HepG2 (cell line): Measurements from ENCODE around the gene ZNF575. TPM values are rescaled to one million over a fixed set of nuclear protein-coding genes. Genes with fewer than 3 reads are reported as not detected.

Experiments
- BHLHE40 ChIP-seq: IDR thresholded peaks from 2 replicates; pipeline ENCODE4 v1.6.1; 2011; ENCODE audit warnings: low read length, improper control_type of control experiment
- CEBPB ChIP-seq: IDR thresholded peaks from 2 replicates; pipeline ENCODE4 v1.6.1; 2011; ENCODE audit warnings: low read depth, low read length, improper control_type of control experiment, borderline replicate concordance
- HOXA9 ChIP-seq: sonication (generic); formaldehyde crosslinking; IDR thresholded peaks from 2 replicates; pipeline ENCODE4 v1.8.1; 2022; ENCODE audit warnings: missing genetic modification reagents, mild to moderate bottlenecking, moderate library complexity, borderline replicate concordance
- KDM2A ChIP-seq: sonication (generic); formaldehyde crosslinking; IDR thresholded peaks from 2 replicates; pipeline ENCODE4 v1.4.0; 2020; ENCODE audit warnings: low read depth, missing genetic modification reagents, borderline replicate concordance
- NR2F1 ChIP-seq, 2 experiments: fragments of 450-650 bp in 1 of 2; formaldehyde crosslinking in 1 of 2; IDR thresholded peaks; 2 replicates each; pipeline versions ENCODE4 v1.5.0 to v1.6.1; 2016 to 2020; ENCODE audit warnings: mild to moderate bottlenecking in 1 of 2, missing compliant biosample characterization in 1 of 2, missing genetic modification reagents in 1 of 2, moderate library complexity in 1 of 2
- REL ChIP-seq: sonication (generic); formaldehyde crosslinking; conservative IDR thresholded peaks from 2 replicates; pipeline ENCODE4 v1.8.0; 2022; ENCODE audit warnings: mild to moderate bottlenecking, missing genetic modification reagents, moderate library complexity
- SMAD9 ChIP-seq: sonication (generic); formaldehyde crosslinking; IDR thresholded peaks from 2 replicates; pipeline ENCODE4 v1.5.1; 2020; ENCODE audit warnings: mild to moderate bottlenecking, missing genetic modification reagents
- SNAPC2 ChIP-seq: sonication (generic); formaldehyde crosslinking; IDR thresholded peaks from 2 replicates; pipeline ENCODE4 v1.8.1; 2022; ENCODE audit warnings: mild to moderate bottlenecking, missing genetic modification reagents
- ZFP1 ChIP-seq: IDR thresholded peaks from 2 replicates; pipeline ENCODE4 v1.6.1; 2016
- ZFP62 ChIP-seq: sonication (generic); formaldehyde crosslinking; IDR thresholded peaks from 2 replicates; pipeline ENCODE4 v1.4.0; 2020; ENCODE audit warnings: missing genetic modification reagents
- ZNF136 ChIP-seq: sonication (generic); formaldehyde crosslinking; IDR thresholded peaks from 2 replicates; pipeline ENCODE4 v1.8.1; 2022; ENCODE audit warnings: low read depth, mild to moderate bottlenecking, moderate library complexity, missing genetic modification reagents
- ZNF224 ChIP-seq: sonication (generic); formaldehyde crosslinking; IDR thresholded peaks from 2 replicates; pipeline ENCODE4 v1.5.0; 2020; ENCODE audit warnings: mild to moderate bottlenecking, missing genetic modification reagents
- ZNF788 ChIP-seq: sonication (generic); formaldehyde crosslinking; IDR thresholded peaks from 2 replicates; pipeline ENCODE4 v1.5.0; 2020; ENCODE audit warnings: mild to moderate bottlenecking, missing genetic modification reagents, borderline replicate concordance
- polyA plus RNA-seq, 8 experiments: library from polyadenylated mRNA; depleted of rRNA in 3 of 8; stranded (reverse) in 7 of 8; unstranded in 1 of 8; fragments of >200 nt; fragmentation: Illumina TruSeq in 4 of 8; extraction: Trizol in 4 of 8; gene quantifications; 2 replicates each; pipeline versions ENCODE4 v1.2.1 to v1.2.3, GENCODE V29; 2011 to 2016; ENCODE audit warnings: low read depth in 4 of 8, missing spikeins in 1 of 8, mixed read lengths in 1 of 8; ENCODE audit not compliant: insufficient read depth in 1 of 8
- total RNA-seq, 5 experiments: library from RNA; depleted of rRNA; stranded (reverse); fragments of >200 nt; fragmentation: Illumina TruSeq; extraction: Trizol; gene quantifications; 2 replicates each; pipeline ENCODE4 v1.2.3, GENCODE V29; 2016; ENCODE audit warnings: low read depth in 1 of 5
- TF ChIP-seq, protein P1 (sequence below): sonication (generic); formaldehyde crosslinking; conservative IDR thresholded peaks from 2 replicates; pipeline ENCODE4 v1.4.0; 2020; ENCODE audit warnings: mild to moderate bottlenecking, missing genetic modification reagents, moderate library complexity
- TF ChIP-seq, protein P2 (sequence below): sonication (generic); formaldehyde crosslinking; IDR thresholded peaks from 2 replicates; pipeline ENCODE4 v1.4.0; 2020; ENCODE audit warnings: missing genetic modification reagents, mild to moderate bottlenecking, borderline replicate concordance
- TF ChIP-seq, protein P3 (sequence below), 2 experiments: sonication (generic) in 1 of 2; formaldehyde crosslinking in 1 of 2; IDR thresholded peaks; 2 replicates each; pipeline versions ENCODE4 v1.4.0 to v1.6.1; 2016 to 2020; ENCODE audit warnings: borderline replicate concordance in 1 of 2, low read depth in 1 of 2, mild to moderate bottlenecking in 1 of 2, missing genetic modification reagents in 1 of 2

Gene ZNF575
- total and polyA plus RNA-seq, 2 of the 13 experiments (the other 11 are each of a cell fraction or from before 2014, with no cell fraction given), result 0.17 to 0.27 TPM

DNA sequence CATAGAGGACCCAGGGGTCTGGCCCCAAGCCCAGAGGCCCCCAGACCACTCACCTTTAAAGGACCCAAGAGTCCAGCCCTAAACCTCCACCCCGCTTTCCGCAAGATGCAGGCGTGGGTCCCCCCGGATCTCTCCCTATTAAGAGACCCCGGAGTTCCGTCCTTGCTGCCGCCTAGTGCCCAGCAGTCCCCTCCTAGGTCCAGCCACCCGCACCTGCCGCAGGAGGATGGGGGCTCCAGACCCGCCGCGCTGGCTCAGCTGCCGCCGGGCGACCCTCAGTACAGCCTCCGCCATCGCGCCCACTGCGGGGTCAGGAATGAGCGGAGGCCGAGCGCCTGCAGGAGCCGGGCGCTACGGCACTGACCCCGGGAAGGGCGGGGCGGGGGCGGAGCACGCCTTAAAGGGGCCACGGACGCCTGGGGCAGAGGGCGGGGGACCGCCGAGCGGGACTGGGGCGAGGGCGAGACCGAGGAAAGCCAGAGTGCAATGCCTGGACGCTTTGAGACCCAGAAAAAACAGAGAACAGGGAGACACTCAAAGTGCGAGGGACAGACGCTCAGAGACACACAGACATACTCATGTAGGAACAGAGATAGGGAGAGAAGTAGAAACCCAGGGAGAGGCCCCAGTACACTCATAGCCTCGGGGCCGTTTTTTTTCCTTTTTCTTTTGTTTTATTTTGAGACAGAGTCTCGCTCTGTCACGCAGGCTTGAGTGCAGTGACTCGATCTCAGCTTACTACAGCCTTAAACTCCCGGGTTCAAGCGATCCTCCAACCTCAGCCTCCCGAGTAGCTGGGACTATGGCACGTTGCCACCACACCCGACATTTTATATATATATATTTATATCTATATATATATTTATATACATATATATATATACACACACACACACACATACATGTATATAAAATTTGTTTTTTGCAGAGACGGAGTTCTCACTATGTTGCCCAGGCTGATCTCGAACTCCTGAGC, 5.8 kb upstream of the ZNF575 start, which contains the start of gene ETHE1 (continued):
- TF ChIP-seq, protein P1, sequence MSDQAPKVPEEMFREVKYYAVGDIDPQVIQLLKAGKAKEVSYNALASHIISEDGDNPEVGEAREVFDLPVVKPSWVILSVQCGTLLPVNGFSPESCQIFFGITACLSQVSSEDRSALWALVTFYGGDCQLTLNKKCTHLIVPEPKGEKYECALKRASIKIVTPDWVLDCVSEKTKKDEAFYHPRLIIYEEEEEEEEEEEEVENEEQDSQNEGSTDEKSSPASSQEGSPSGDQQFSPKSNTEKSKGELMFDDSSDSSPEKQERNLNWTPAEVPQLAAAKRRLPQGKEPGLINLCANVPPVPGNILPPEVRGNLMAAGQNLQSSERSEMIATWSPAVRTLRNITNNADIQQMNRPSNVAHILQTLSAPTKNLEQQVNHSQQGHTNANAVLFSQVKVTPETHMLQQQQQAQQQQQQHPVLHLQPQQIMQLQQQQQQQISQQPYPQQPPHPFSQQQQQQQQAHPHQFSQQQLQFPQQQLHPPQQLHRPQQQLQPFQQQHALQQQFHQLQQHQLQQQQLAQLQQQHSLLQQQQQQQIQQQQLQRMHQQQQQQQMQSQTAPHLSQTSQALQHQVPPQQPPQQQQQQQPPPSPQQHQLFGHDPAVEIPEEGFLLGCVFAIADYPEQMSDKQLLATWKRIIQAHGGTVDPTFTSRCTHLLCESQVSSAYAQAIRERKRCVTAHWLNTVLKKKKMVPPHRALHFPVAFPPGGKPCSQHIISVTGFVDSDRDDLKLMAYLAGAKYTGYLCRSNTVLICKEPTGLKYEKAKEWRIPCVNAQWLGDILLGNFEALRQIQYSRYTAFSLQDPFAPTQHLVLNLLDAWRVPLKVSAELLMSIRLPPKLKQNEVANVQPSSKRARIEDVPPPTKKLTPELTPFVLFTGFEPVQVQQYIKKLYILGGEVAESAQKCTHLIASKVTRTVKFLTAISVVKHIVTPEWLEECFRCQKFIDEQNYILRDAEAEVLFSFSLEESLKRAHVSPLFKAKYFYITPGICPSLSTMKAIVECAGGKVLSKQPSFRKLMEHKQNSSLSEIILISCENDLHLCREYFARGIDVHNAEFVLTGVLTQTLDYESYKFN (CRISPR knock-in tag), result peak; percentile 35
- TF ChIP-seq REL (peak; percentile 65; the same call in 1 of the 2 replicates), KDM2A (CRISPR knock-in tag) (peak; percentile 95), HOXA9 (CRISPR knock-in tag) (no peak), SMAD9 (CRISPR knock-in tag) (no peak), ZNF788 (CRISPR knock-in tag) (peak; percentile 77; the same call in 1 of the 2 replicates), ZFP62 (CRISPR knock-in tag) (no peak), SNAPC2 (CRISPR knock-in tag) (peak; percentile 80; the same call in 1 of the 2 replicates), BHLHE40 (no peak), ZNF224 (CRISPR knock-in tag) (no peak), ZFP1 (CRISPR knock-in tag) (no peak), CEBPB (no peak), NR2F1 (CRISPR knock-in tag; IDR thresholded peaks at IDR 0.05) (no peak), ZNF136 (CRISPR knock-in tag) (no peak)
- TF ChIP-seq, protein P2, sequence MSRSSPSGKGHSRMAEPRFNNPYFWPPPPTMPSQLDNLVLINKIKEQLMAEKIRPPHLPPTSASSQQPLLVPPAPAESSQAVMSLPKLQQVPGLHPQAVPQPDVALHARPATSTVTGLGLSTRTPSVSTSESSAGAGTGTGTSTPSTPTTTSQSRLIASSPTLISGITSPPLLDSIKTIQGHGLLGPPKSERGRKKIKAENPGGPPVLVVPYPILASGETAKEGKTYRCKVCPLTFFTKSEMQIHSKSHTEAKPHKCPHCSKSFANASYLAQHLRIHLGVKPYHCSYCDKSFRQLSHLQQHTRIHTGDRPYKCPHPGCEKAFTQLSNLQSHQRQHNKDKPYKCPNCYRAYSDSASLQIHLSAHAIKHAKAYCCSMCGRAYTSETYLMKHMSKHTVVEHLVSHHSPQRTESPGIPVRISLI (CRISPR knock-in tag), result no peak
- TF ChIP-seq, protein P3, sequence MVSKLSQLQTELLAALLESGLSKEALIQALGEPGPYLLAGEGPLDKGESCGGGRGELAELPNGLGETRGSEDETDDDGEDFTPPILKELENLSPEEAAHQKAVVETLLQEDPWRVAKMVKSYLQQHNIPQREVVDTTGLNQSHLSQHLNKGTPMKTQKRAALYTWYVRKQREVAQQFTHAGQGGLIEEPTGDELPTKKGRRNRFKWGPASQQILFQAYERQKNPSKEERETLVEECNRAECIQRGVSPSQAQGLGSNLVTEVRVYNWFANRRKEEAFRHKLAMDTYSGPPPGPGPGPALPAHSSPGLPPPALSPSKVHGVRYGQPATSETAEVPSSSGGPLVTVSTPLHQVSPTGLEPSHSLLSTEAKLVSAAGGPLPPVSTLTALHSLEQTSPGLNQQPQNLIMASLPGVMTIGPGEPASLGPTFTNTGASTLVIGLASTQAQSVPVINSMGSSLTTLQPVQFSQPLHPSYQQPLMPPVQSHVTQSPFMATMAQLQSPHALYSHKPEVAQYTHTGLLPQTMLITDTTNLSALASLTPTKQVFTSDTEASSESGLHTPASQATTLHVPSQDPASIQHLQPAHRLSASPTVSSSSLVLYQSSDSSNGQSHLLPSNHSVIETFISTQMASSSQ (IDR thresholded peaks at IDR 0.05; ENCODE audit: low read depth), result no peak
- TF ChIP-seq, protein P3 (CRISPR knock-in tag; IDR thresholded peaks at IDR 0.05; ENCODE audit: borderline replicate concordance), result peak; percentile 60; the same call in 1 of the 2 replicates
